Measurements from ENCODE around the gene IRGQ. TPM values are rescaled to one million over a fixed set of nuclear protein-coding genes. Genes with fewer than 3 reads are reported as not detected.
A peak's percentile ranks its signal among the peaks of the same experiment; 100 is the strongest.

Gene IRGQ
- total RNA-seq, 2 experiments from 2014 or later = 28.9 to 29.8 TPM

DNA sequence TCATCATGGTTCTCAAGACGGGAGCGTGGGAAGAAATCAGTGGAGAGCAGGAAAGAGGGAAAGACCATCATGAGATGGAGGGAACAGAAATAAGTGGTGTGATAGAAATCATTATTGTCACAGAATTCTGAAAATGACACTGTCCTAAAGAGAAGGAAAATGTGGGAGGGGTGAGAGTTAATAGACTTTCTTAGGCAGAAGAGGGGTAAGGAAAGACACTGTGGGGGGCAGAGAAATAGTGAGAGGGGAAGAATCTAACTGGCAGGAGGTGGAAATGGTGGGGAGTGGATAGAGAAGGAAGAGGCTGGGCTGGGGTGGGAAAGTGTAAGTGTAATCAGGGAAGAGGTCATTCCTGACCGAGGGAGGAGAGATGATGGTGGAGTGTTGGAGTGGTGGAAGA is 17.1 kb downstream of the IRGQ start:
- Histone ChIP-seq H3K4me3 (ENCODE audit: low read length) (no peak overlapping the region), H3K27me3 (ENCODE audit: control insufficient read depth in 1 of 2, insufficient read depth in 2 of 2, low read length in 2 of 2) (no peaks in the 10 kb centered on the region), H3K27ac (ENCODE audit: low read depth in 1 of 2, low read length in 2 of 2) (no peak overlapping the region), H3K4me1 (ENCODE audit: insufficient read depth, low read length) (peaks cover 31% of the 10 kb centered on the region), H3K36me3 (ENCODE audit: insufficient read depth, low read length) (no peaks in the 10 kb centered on the region), H3K9me3 (ENCODE audit: control insufficient read depth in 1 of 2, insufficient read depth in 1 of 2, low read length in 2 of 2) (no peaks in the 10 kb centered on the region)
- CTCF ChIA-PET = interaction anchor here (1.2 kb wide), 1 partner anchor 16 kb away, joined by 3 read pairs; no protein-coding TSS in a partner anchor
- DNase-seq (no peak), ATAC-seq (ENCODE audit: poor library complexity) (no peak)
- no peaks in the 10 kb centered on the region for H3K9me3 Mint-ChIP-seq
- POLR2A ChIA-PET = no interaction called here
- intact Hi-C loops (cut with DNase I, micrococcal nuclease) = loop anchor here in 1 of 2 experiments (1.0 kb wide), 1 partner anchor 17 kb away; no protein-coding TSS in a partner anchor
- TF ChIP-seq, protein P1, sequence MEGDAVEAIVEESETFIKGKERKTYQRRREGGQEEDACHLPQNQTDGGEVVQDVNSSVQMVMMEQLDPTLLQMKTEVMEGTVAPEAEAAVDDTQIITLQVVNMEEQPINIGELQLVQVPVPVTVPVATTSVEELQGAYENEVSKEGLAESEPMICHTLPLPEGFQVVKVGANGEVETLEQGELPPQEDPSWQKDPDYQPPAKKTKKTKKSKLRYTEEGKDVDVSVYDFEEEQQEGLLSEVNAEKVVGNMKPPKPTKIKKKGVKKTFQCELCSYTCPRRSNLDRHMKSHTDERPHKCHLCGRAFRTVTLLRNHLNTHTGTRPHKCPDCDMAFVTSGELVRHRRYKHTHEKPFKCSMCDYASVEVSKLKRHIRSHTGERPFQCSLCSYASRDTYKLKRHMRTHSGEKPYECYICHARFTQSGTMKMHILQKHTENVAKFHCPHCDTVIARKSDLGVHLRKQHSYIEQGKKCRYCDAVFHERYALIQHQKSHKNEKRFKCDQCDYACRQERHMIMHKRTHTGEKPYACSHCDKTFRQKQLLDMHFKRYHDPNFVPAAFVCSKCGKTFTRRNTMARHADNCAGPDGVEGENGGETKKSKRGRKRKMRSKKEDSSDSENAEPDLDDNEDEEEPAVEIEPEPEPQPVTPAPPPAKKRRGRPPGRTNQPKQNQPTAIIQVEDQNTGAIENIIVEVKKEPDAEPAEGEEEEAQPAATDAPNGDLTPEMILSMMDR (IDR thresholded peaks at IDR 0.05) = no peak
- H3K4me1 Mint-ChIP-seq (ENCODE audit: low read depth) = peaks cover 39% of the 10 kb centered on the region
- peaks cover 12% of the 10 kb centered on the region for H3K36me3 Mint-ChIP-seq (ENCODE audit: low read depth)
- no peaks in the 10 kb centered on the region for H3K27me3 Mint-ChIP-seq
- peak overlapping the region; percentile 68 for H3K4me3 Mint-ChIP-seq
- H3K27ac Mint-ChIP-seq = peak overlapping the region; percentile 24

DNA sequence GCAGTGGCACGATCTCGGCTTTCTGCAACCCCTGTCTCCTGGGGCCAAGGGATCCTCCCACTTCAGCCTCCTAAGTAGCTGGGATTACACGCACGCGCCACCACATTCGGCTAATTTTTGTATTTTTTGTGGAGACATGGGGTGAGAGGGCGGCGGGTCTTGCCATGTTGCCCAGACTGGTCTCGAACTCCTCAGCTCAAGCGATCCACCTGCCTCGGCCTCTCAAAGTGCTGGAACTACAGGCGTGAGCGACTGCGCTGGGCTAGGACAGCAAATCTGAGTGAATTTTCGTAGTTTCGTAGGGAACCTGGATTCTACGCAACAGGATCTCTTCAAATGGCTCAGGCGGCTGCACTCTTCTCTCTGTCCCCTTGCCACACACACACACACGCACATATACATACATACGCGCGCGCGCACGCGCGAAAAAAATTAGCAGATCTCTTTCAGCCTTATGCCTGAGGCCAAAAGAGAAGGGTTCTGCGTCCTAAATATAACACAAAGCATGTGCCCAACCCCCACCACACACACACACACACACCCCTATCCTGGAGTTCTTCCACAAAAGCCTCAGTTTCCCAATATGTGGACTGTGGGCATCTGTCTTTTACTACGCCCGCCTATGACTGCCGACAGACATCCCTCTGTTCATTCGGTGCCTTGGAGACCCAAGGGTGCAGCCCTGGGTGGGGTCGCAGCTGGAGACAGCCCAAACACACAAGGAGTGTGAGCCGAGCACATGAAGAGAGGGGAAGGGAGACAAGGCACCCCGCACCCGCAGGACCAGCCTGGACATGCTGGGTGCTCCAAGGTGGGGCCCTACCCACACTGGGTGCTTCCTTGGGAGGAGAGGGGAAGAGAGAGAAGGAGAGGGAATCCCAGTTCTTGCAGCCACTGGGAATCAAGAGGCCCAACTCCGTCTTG is 19.7 kb downstream of the IRGQ start:
- Mint-ChIP-seq H3K4me1 (ENCODE audit: low read depth) (peaks cover 51% of the 10 kb centered on the region), H3K27me3 (no peaks in the 10 kb centered on the region), H3K4me3 (peak overlapping the region; percentile 65), H3K36me3 (ENCODE audit: low read depth) (peaks cover 19% of the 10 kb centered on the region), H3K27ac (peak overlapping the region; percentile 96), H3K9me3 (no peaks in the 10 kb centered on the region)
- Histone ChIP-seq H3K36me3 (ENCODE audit: insufficient read depth, low read length) (no peaks in the 10 kb centered on the region), H3K4me3 (ENCODE audit: low read length) (peak overlapping the region; percentile 51), H3K27me3 (ENCODE audit: control insufficient read depth in 1 of 2, insufficient read depth in 2 of 2, low read length in 2 of 2) (no peaks in the 10 kb centered on the region), H3K9me3 (ENCODE audit: control insufficient read depth in 1 of 2, insufficient read depth in 1 of 2, low read length in 2 of 2) (no peaks in the 10 kb centered on the region), H3K4me1 (ENCODE audit: insufficient read depth, low read length) (peaks cover 31% of the 10 kb centered on the region), H3K27ac (ENCODE audit: low read depth in 1 of 2, low read length in 2 of 2) (peak overlapping the region in 1 of 2 donors; percentile 52)
- POLR2A ChIA-PET = interaction anchor here (1.3 to 4.0 kb wide), 2 partner anchors 19 to 113 kb away, joined by 4 to 27 read pairs; partner anchors contain the start of genes IRGQ and ZNF576
- intact Hi-C loops (cut with DNase I, micrococcal nuclease) = loop anchor here (1.0 kb wide), 4 partner anchors 20 to 43 kb away; partner anchors contain the start of genes IRGQ (in 2 of the 2), ZNF576 (in 2 of the 2), ZNF428 (in 1 of the 2) and ZNF575 (in 1 of the 2)
- TF ChIP-seq, protein P1 (IDR thresholded peaks at IDR 0.05) = no peak
- DNase-seq (peak in 2 of 14 experiments; percentile 18 to 25), ATAC-seq (ENCODE audit: poor library complexity) (peak; percentile 3)
- CTCF ChIA-PET = interaction anchor here (2.7 to 3.1 kb wide), 2 partner anchors 18 to 21 kb away, joined by 11 to 22 read pairs; no protein-coding TSS in a partner anchor

DNA sequence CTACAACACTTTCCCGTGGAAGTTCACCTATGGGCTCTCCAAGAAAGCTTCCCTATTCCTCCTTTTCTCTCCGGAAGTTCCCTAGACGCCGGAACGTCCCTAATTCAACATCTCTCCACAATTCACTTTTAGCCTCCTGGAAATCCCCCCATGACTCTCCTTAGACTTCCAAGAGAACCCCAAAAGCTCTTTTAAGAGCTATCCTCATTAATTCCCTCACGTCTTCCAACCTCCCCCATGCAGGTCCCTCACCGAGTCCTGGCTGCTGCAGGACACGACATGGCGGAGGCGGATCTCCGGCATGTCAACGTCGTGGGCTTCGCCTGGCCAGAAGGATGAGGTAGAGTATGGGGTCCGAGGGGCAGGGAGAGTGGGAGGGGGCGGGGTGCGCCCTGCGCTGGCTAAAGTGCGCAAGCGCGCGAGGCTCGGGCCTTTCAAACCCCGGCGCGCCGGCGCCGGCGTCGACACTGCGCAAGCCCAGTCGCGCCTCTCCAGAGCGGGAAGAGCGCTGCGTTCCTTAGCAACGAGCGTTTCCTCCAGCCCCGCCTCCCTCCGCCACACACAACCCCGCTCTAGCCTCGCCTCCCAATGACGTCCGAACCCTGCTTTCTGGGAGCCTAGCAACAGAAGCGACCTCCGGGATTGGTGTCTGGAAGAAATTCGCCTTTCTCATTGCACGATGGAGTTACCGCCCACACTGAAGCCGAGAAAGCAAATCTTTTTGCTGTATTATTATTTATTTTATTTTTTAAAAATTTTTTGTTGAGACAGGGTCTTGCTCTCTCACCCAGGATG is 20.6 kb downstream of the IRGQ start, which contains the start of the genes PINLYP and XRCC1:
TSS of gene PINLYP (plus strand) at position 646 of the 795 bp plus-strand sequence. CDS start 1,391 bp downstream, outside the sequence.
TSS of gene XRCC1 (minus strand) at position 372 of the 795 bp plus-strand sequence. CDS start at position 303, 69 bp downstream.
- Mint-ChIP-seq H3K4me1 (ENCODE audit: low read depth) (peaks cover 58% of the 10 kb centered on the region), H3K27ac (peak within 1 kb of the TSS; percentile 96), H3K36me3 (ENCODE audit: low read depth) (peaks cover 22% of the 10 kb centered on the region), H3K9me3 (no peaks in the 10 kb centered on the region), H3K27me3 (no peaks in the 10 kb centered on the region), H3K4me3 (peak within 1 kb of the TSS; percentile 98)
- POLR2A ChIA-PET = interaction anchor here (0.7 to 4.0 kb wide), 10 partner anchors 10 to 112 kb away, joined by 3 to 27 read pairs (median 4); partner anchors contain the start of genes IRGQ and ZNF576
- TF ChIP-seq, protein P1 (IDR thresholded peaks at IDR 0.05) = no peak
- H3K27ac ChIP-seq (ENCODE audit: low read depth in 1 of 2, low read length in 2 of 2) = peak within 1 kb of the TSS; percentile 81 to 94
- CTCF ChIA-PET = interaction anchor here (1.4 to 3.1 kb wide), 3 partner anchors 19 to 21 kb away, joined by 4 to 22 read pairs (median 11); partner anchors contain the start of genes IRGQ and ZNF576
- H3K4me1 ChIP-seq (ENCODE audit: insufficient read depth, low read length) = peaks cover 33% of the 10 kb centered on the region
- DNase-seq (peak; percentile 93 to 100 (median 96)), ATAC-seq (ENCODE audit: poor library complexity) (peak; percentile 98)
- H3K27me3 ChIP-seq (ENCODE audit: control insufficient read depth in 1 of 2, insufficient read depth in 2 of 2, low read length in 2 of 2) = no peaks in the 10 kb centered on the region
- intact Hi-C loops (cut with DNase I, micrococcal nuclease) = loop anchor here (1.0 kb wide), 4 partner anchors 20 to 44 kb away; partner anchors contain the start of genes IRGQ (in 2 of the 2), ZNF576 (in 2 of the 2), ZNF428 (in 1 of the 2) and ZNF575 (in 1 of the 2)
- no peaks in the 10 kb centered on the region for H3K9me3 ChIP-seq (ENCODE audit: control insufficient read depth in 1 of 2, insufficient read depth in 1 of 2, low read length in 2 of 2)
- H3K36me3 ChIP-seq (ENCODE audit: insufficient read depth, low read length) = no peaks in the 10 kb centered on the region
- peak within 1 kb of the TSS; percentile 90 for H3K4me3 ChIP-seq (ENCODE audit: low read length)

Measured in CD4-positive, alpha-beta T cell (primary cell).